Choroid plexus epithelial cell (primary cell): ENCODE data around the gene TRAK1.

Source experiments
- DNase-seq: peaks from one replicate; pipeline ENCODE4 v3.0.0-alpha.2; 2010; ENCODE audit warnings: low read depth
- H3K4me3 ChIP-seq: 2 replicates; pipeline ENCODE4 v1.5.1; 2011; ENCODE audit warnings: low read depth, mild to moderate bottlenecking, control low read depth, low read length, moderate library complexity
- TF ChIP-seq, protein P1 (sequence below): conservative IDR thresholded peaks from 2 replicates; pipeline ENCODE4 v1.5.1; 2011; ENCODE audit warnings: low read depth, mild to moderate bottlenecking, control low read depth, inconsistent platforms, low read length, moderate library complexity

The TRAK1 gene

DNA sequence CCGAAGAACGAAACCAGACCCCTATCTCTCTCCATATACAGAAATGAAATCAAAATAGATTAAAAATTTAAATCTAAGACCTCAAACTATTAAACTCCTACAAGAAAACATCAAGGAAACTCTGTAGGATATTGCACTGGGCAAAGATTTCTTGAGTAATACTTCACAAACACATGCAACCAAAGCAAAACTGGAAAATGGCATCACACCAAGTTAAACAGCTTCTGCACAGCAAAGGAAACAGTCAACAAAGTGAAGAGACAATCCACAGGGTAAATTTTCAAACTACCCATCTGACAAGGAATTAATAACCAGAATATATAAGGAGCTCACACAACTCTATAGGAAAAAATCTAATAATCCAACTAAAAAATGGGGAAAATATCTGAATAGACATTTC is 145.5 kb downstream of the TRAK1 start:
- DNase-seq = peak; percentile 14

GRCh38 chr3:42246091-42246490 is 154.9 kb downstream of the TRAK1 start:
- DNase-seq = no peak
- no peak overlapping the region for H3K4me3 ChIP-seq
- TF ChIP-seq, protein P1, sequence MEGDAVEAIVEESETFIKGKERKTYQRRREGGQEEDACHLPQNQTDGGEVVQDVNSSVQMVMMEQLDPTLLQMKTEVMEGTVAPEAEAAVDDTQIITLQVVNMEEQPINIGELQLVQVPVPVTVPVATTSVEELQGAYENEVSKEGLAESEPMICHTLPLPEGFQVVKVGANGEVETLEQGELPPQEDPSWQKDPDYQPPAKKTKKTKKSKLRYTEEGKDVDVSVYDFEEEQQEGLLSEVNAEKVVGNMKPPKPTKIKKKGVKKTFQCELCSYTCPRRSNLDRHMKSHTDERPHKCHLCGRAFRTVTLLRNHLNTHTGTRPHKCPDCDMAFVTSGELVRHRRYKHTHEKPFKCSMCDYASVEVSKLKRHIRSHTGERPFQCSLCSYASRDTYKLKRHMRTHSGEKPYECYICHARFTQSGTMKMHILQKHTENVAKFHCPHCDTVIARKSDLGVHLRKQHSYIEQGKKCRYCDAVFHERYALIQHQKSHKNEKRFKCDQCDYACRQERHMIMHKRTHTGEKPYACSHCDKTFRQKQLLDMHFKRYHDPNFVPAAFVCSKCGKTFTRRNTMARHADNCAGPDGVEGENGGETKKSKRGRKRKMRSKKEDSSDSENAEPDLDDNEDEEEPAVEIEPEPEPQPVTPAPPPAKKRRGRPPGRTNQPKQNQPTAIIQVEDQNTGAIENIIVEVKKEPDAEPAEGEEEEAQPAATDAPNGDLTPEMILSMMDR = no peak

More for the DNA sequence above, 145.5 kb downstream of the TRAK1 start:
- TF ChIP-seq, protein P1 = no peak
- no peak overlapping the region for H3K4me3 ChIP-seq

- no peak overlapping the region for H3K4me3 ChIP-seq
- peak; percentile 80 for DNase-seq
- TF ChIP-seq, protein P1 = peak; percentile 84
These were observed 156.4 kb downstream of the TRAK1 start for GRCh38 chr3:42247576-42248027.

- no peak for DNase-seq
These were observed 159.6 kb downstream of the TRAK1 start for GRCh38 chr3:42250761-42251160.

DNA sequence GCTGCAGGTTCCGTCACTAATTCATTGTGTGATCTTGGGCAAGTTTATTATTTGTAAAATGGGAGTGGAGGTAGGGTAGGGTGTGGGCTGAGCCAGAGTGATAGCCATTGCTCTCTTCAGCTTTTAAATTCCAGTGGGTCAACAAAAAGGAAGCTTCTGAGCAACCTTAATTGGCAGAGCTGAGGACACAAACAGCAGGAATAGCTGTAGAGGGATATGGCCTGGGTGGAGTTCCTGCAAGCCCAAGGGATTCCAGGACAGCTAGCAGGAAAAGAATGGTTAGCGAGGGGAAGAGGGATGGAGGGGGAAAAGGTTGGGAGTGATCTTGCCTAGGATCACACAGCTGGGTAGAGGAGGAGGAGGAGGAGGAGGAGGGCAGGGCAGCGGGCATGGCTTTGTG is 163.4 kb downstream of the TRAK1 start:
- TF ChIP-seq, protein P1 = no peak
- DNase-seq = no peak
- no peak overlapping the region for H3K4me3 ChIP-seq

More at GRCh38 chr3:42250761-42251160, 159.6 kb downstream of the TRAK1 start:
- H3K4me3 ChIP-seq = no peak overlapping the region
- TF ChIP-seq, protein P1 = no peak

- no peak overlapping the region for H3K4me3 ChIP-seq
- DNase-seq = peak; percentile 58
- TF ChIP-seq, protein P1 = no peak
These were observed 165.1 kb downstream of the TRAK1 start for GRCh38 chr3:42256135-42256819.

GRCh38 chr3:42257007-42257406 is 165.8 kb downstream of the TRAK1 start:
- TF ChIP-seq, protein P1 = no peak
- DNase-seq = no peak
- no peak overlapping the region for H3K4me3 ChIP-seq
